Activated CD4-positive, alpha-beta T cell treated with anti-CD3 and anti-CD28 coated beads, Interleukin-2, amount 50 U/mL, for 4 hours (primary cell): ENCODE measurements around the gene FIZ1.

Experiments used
- DNase-seq, 2 experiments: peaks; one replicate each; pipeline ENCODE4 v3.0.0-alpha.2; 2020

FIZ1 gene, protein sequence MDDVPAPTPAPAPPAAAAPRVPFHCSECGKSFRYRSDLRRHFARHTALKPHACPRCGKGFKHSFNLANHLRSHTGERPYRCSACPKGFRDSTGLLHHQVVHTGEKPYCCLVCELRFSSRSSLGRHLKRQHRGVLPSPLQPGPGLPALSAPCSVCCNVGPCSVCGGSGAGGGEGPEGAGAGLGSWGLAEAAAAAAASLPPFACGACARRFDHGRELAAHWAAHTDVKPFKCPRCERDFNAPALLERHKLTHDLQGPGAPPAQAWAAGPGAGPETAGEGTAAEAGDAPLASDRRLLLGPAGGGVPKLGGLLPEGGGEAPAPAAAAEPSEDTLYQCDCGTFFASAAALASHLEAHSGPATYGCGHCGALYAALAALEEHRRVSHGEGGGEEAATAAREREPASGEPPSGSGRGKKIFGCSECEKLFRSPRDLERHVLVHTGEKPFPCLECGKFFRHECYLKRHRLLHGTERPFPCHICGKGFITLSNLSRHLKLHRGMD

DNA sequence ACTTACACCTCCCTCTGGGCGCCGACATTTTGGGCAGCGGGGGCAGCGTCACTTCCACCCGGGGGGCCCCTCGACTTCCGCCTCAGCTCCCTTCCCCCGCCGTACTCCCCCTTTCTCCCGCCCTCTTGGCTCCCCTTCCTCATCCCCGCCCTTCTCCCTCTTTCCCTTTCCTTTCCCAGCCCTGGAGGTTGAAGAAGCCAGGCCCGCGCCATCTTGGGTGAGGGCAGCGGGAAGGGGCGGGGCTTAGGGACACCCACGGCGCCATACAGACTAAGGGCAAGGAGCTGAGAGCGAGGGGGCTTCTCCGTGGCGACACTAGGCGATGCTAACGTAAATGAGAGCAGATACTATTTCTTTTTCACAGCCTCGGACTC, at the start of gene FIZ1:
Gene FIZ1, minus strand, starts transcription at position 50 of the 374 bp plus-strand sequence. CDS start 1,652 bp downstream, outside the sequence.
- peak; percentile 96 for DNase-seq

- DNase-seq: no peak
Measured at GRCh38 chr19:55648585-55649267, 49.4 kb upstream of the FIZ1 start.

DNA sequence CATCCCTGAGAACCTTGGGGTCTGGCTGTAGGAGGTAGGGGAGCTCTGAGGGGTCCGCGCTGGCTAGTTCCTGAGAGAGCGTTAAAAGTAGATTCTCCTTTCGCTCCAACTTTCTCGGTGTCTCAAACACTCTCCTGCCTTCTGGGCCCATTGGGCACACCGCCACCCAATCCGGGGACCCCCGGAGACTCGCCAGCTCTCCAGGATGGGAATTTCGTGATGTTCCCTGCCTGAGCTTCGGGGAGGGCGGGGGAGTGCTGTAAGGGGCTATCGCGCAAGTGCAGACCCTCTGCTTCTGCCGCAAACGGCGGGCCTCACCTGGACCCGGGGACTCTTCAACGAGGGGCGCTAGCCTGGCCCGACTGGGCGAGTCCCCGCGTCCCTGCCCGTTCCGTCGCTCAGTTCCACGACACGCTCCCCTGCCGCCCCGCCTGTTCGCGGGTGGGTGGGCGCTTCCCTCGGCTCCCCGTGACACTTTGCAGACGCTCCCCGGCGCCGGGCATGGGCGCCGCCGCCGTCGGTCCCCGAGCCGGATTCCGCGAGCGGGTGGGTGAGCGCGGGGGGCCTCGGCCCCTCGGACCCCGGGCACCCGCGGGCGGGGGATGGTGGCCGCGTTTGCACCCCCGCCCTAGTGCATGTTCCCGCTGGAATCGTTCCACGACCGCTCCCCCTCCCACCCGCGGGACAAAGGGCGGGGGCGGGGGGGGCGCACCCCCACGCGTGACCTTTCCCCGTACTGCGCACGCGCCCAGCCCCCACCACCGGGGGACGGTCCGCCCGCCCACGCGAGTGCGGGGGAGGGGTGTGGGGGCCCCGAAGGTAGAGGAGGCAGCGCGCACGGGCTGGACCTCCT, 48.6 kb upstream of the FIZ1 start, which contains the start of gene CCDC106:
Gene CCDC106, plus strand, starts transcription at position 481 of the 853 bp plus-strand sequence. CDS start 835 bp downstream, outside the sequence.
- peak; percentile 51 to 59 for DNase-seq

DNA sequence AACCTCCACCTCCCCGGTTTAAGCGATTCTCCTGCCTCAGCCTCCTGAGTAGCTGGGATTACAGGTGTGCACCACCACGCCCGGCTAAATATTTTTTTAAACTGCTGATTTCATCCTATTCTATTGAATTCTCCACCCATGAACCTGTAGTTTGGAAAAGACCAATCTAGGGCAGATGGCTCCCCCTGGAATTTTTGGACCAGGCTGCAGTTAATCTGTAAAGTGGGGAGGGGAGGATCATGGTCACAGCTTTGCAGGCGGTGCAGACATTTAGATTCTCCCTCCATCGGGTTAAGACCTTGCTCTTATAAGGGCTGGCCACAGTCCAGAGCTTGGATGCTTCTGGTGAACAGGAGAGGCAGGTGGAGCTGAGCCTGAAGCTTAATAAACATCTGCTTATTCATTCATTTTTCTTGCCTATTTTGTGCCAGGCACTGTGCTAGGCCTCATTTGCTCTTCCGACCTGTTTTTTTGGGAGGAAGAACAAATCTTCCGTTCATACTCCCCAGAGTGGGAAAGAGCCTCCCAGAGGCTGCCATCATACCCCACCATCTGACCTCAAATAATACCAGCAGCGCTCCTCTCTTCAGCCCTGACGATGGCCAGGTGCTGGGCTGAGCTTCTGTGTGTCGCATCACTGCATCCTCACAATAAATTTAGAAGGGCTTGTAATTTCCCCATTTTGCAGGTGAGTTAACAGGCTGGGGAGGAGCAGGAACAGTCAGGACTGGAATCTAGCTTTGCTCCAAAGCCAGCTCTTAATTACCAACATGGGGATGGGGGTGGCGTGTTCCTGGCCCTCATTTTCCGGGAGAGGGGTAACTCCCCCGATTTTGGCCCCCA, 47.8 kb upstream of the FIZ1 start:
- no peak for DNase-seq

DNA sequence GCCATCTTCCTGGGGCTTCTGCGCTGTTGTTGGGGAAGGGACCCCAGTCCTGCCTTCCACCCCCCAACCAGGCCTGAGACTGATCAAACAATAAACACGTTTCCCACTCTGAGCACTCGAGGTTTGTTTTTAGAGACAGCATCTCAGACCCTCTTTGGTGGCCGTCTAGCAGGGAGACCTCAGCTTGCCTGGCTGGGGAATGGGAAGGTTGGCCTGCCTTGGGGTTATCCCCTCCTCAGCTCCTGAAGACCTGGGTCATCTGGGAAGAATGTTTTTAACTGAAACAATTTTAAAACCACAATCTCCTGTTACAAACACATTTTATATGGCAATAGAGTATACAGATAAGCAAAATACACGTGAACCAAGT, 46.2 kb upstream of the FIZ1 start:
- DNase-seq: no peak

GRCh38 chr19:55644842-55645511, 45.7 kb upstream of the FIZ1 start:
- DNase-seq: no peak

DNA sequence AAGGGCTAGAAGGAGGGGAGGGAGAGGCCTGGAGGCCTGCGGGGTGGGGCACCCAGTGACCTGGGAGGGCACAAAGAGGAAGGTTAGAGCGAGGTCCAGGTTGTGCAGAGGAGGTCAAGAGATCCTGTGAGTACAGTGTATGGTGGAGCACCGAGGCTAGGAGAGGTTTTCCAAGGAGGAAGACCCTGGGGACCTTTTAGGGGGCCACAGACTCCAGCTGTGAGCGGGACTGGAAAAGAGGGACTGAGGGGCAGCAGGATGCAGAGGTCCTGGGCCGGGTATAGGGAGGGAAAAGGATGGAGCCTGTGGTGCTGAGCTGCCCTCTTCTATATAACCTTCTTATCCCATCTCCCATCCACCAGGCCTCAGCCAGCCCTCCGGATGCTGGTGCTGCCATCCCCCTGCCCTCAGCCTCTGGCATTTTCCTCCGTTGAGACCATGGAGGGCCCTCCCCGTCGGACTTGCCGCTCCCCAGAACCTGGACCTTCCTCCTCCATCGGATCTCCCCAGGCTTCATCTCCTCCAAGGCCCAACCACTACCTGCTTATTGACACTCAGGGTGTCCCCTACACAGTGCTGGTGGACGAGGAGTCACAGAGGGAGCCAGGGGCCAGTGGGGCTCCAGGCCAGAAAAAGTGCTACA, 45.0 kb upstream of the FIZ1 start:
- no peak for DNase-seq

GRCh38 chr19:55643887-55644176, 44.5 kb upstream of the FIZ1 start:
- DNase-seq: no peak

GRCh38 chr19:55643003-55643886, 43.9 kb upstream of the FIZ1 start, which contains the start of gene ZNF581:
ZNF581 (plus strand) TSS chr19:55643649; CDS start chr19:55644572, 923 bp downstream.
- peak; percentile 74 to 76 for DNase-seq

DNA sequence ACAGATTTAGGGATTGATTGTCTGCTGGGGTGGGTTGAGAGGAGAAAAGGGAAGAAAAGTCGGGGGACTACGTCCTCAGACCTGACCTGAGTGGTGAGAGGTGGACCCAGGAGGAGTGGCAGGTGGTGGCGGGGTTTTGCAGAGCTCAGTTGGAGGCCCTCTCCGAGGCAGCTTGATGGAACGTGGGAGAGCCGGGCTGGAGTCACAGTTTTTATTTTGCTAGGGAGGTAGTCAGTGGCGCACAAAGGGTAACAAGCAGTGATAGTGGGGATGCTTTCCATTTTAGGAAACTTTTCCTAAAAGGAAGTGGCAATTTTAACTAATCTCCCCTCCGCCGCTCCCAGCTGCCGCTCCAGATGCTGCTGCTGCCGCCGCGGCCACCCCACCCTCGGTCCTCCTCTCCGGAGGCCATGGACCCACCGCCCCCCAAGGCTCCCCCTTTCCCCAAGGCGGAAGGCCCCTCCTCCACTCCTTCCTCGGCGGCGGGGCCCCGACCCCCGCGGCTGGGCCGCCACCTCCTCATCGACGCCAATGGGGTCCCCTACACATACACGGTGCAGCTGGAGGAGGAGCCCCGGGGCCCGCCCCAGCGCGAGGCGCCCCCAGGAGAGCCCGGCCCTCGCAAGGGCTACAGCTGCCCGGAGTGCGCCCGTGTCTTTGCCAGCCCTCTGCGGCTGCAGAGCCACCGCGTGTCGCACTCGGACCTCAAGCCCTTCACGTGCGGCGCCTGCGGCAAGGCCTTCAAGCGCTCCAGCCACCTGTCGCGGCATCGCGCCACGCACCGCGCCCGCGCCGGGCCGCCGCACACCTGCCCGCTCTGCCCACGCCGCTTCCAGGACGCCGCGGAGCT, 43.1 kb upstream of the FIZ1 start:
- no peak for DNase-seq

- DNase-seq: no peak
Measured at GRCh38 chr19:55641426-55642152, 42.3 kb upstream of the FIZ1 start.

DNA sequence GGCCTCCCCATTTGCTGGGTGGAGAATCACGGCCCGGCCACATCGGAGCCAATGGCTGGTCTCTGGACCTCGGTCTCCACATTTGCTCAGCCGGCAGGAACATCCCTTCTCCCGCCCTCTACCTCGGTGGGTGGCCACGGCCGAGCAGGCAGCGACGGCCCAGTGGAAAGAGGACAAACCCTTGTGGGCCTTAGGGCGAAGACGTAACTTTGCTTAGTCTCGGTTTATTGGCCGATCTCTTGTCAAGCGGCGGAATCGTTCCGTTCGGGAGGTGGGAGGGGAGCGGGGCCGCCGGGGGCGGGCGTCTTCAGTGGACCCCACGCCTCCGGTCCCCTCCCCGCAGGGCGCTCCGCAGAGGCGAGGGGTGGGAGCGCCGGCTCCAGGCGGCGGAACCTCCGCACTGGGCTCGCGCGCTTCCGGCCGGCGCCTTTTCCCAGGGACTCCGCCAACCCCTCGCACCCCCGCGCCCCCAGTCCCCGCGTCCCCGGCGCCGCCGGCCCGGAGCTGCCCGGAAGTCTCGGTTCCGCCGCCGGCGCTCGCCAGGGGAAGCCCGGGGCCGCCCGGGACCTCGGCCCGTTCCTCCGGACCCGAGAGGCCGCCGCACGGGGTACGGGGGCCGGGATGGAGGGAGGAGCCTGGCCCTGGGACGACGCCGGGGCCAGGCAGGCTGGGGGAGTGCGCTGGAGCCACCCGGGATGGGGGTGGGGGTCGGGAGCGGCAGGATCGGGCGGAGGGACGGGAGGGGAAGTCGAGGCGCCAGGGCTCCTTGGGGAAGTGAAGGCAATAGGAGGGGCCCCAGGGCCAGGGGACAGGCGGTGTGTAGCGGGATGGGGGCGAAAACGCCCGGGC, 41.5 kb upstream of the FIZ1 start, which contains the start of gene ZNF580:
Gene ZNF580, plus strand, starts transcription at position 426 of the 849 bp plus-strand sequence. CDS start 1,507 bp downstream, outside the sequence.
- DNase-seq: peak; percentile 47 to 49

- peak; percentile 71 for DNase-seq
Measured at GRCh38 chr19:55640043-55640576, 40.8 kb upstream of the FIZ1 start.

GRCh38 chr19:55638864-55639359, 39.6 kb upstream of the FIZ1 start:
- DNase-seq: peak; percentile 54 to 58

DNA sequence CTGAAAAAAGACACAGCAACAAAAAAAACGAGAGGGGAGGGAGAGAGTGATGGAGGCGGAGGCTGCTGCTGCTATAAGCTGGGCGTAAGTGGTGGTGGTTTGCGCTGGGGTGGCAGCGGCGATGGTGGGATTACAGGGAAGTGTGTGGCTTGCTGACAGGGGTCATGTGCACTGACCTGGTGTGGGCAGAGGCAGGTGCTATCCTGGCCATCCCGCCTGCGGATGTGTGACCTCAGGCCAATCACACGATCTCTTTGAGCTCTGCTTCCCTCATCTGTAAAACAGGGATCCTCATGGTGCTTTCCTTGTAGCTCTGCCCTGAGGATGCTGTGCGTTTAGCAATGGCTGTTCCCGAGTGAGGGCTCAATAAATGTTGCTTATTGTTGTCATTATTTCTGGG, 38.2 kb upstream of the FIZ1 start:
- DNase-seq: no peak

- no peak for DNase-seq
Measured at GRCh38 chr19:55636723-55637122, 37.4 kb upstream of the FIZ1 start.
